ENCODE results near the gene SPINT1.

The SPINT1 gene

GRCh38 chr15:40843885-40844695 lies at the start of gene SPINT1:
Gene SPINT1 (plus strand): TSS chr15:40844048. CDS start chr15:40844555, 507 bp downstream.
- H3K36me3 ChIP-seq (ENCODE audit: insufficient read depth, low read length): no peaks in the 10 kb centered on the region
- peak within 1 kb of the TSS; percentile 78 for H3K4me3 ChIP-seq
- no peaks in the 10 kb centered on the region for H3K9me3 ChIP-seq (ENCODE audit: low read depth, low read length)
- H3K27ac ChIP-seq: no peak within 1 kb of the TSS
- H3K9ac ChIP-seq (ENCODE audit: insufficient read length): peak within 1 kb of the TSS; percentile 10
- no peak for DNase-seq (ENCODE audit: low read depth, low spot score)
- TF ChIP-seq FOXP2 (optimal IDR thresholded peaks at IDR 0.05; ENCODE audit: control extremely low read depth, extremely low read length, insufficient read depth) (no peak), EZH2 (IDR thresholded peaks at IDR 0.05) (no peak), POLR2AphosphoS5 (IDR thresholded peaks at IDR 0.05; ENCODE audit: borderline replicate concordance, low read depth, low read length) (no peak)

- Histone ChIP-seq H3K27ac (0 out of 2 replicates have a peak overlapping the region, but pooled peaks have one; percentile 26), H3K9ac (ENCODE audit: insufficient read length) (no peak overlapping the region), H3K36me3 (ENCODE audit: insufficient read depth, low read length) (0 out of 2 replicates have a peak, but pooled peaks cover 5% of the 10 kb centered on the region), H3K4me3 (no peak overlapping the region), H3K9me3 (ENCODE audit: low read depth, low read length) (no peaks in the 10 kb centered on the region)
- no peak for TF ChIP-seq FOXP2 (optimal IDR thresholded peaks at IDR 0.05; ENCODE audit: control extremely low read depth, extremely low read length, insufficient read depth)
- no peak for TF ChIP-seq EZH2 (IDR thresholded peaks at IDR 0.05)
- TF ChIP-seq POLR2AphosphoS5 (IDR thresholded peaks at IDR 0.05; ENCODE audit: borderline replicate concordance, low read depth, low read length): no peak
- no peak for DNase-seq (ENCODE audit: low read depth, low spot score)
Measured at GRCh38 chr15:40796041-40796440, 47.8 kb upstream of the SPINT1 start.

GRCh38 chr15:40796512-40796911 lies 47.3 kb upstream of the SPINT1 start:
- 0 out of 2 replicates have a peak, but pooled peaks cover 5% of the 10 kb centered on the region for H3K36me3 ChIP-seq (ENCODE audit: insufficient read depth, low read length)
- no peak for DNase-seq (ENCODE audit: low read depth, low spot score)
- H3K9me3 ChIP-seq (ENCODE audit: low read depth, low read length): no peaks in the 10 kb centered on the region
- H3K9ac ChIP-seq (ENCODE audit: insufficient read length): no peak overlapping the region
- H3K4me3 ChIP-seq: no peak overlapping the region
- H3K27ac ChIP-seq: 0 out of 2 replicates have a peak overlapping the region, but pooled peaks have one; percentile 26
- TF ChIP-seq POLR2AphosphoS5 (IDR thresholded peaks at IDR 0.05; ENCODE audit: borderline replicate concordance, low read depth, low read length) (no peak), EZH2 (IDR thresholded peaks at IDR 0.05) (no peak), FOXP2 (optimal IDR thresholded peaks at IDR 0.05; ENCODE audit: control extremely low read depth, extremely low read length, insufficient read depth) (no peak)

- Histone ChIP-seq H3K36me3 (ENCODE audit: insufficient read depth, low read length) (no peaks in the 10 kb centered on the region), H3K4me3 (no peak overlapping the region)
Measured at GRCh38 chr15:40799523-40799922, 44.3 kb upstream of the SPINT1 start.

GRCh38 chr15:40803076-40803475 lies 40.8 kb upstream of the SPINT1 start:
- no peak overlapping the region for H3K4me3 ChIP-seq
- no peak overlapping the region for H3K27ac ChIP-seq
- no peak for DNase-seq (ENCODE audit: low read depth, low spot score)
- H3K9me3 ChIP-seq (ENCODE audit: low read depth, low read length): no peaks in the 10 kb centered on the region
- TF ChIP-seq EZH2 (IDR thresholded peaks at IDR 0.05): no peak
- no peaks in the 10 kb centered on the region for H3K36me3 ChIP-seq (ENCODE audit: insufficient read depth, low read length)
- no peak overlapping the region for H3K9ac ChIP-seq (ENCODE audit: insufficient read length)

More at GRCh38 chr15:40799523-40799922, 44.3 kb upstream of the SPINT1 start:
- no peak for DNase-seq (ENCODE audit: low read depth, low spot score)
- Histone ChIP-seq H3K27ac (no peak overlapping the region), H3K9ac (ENCODE audit: insufficient read length) (no peak overlapping the region), H3K9me3 (ENCODE audit: low read depth, low read length) (no peaks in the 10 kb centered on the region)
- TF ChIP-seq POLR2AphosphoS5 (IDR thresholded peaks at IDR 0.05; ENCODE audit: borderline replicate concordance, low read depth, low read length) (no peak), FOXP2 (optimal IDR thresholded peaks at IDR 0.05; ENCODE audit: control extremely low read depth, extremely low read length, insufficient read depth) (no peak), EZH2 (IDR thresholded peaks at IDR 0.05) (no peak)

- H3K9me3 ChIP-seq (ENCODE audit: low read depth, low read length): no peaks in the 10 kb centered on the region
- H3K27ac ChIP-seq: no peak overlapping the region
- TF ChIP-seq FOXP2 (optimal IDR thresholded peaks at IDR 0.05; ENCODE audit: control extremely low read depth, extremely low read length, insufficient read depth) (no peak), POLR2AphosphoS5 (IDR thresholded peaks at IDR 0.05; ENCODE audit: borderline replicate concordance, low read depth, low read length) (no peak)
- H3K9ac ChIP-seq (ENCODE audit: insufficient read length): no peak overlapping the region
- no peaks in the 10 kb centered on the region for H3K36me3 ChIP-seq (ENCODE audit: insufficient read depth, low read length)
- DNase-seq (ENCODE audit: low read depth, low spot score): no peak
- no peak overlapping the region for H3K4me3 ChIP-seq
Measured at GRCh38 chr15:40803688-40804087, 40.2 kb upstream of the SPINT1 start.

GRCh38 chr15:40806672-40807027 lies 37.2 kb upstream of the SPINT1 start:
- H3K9me3 ChIP-seq (ENCODE audit: low read depth, low read length): no peaks in the 10 kb centered on the region
- H3K9ac ChIP-seq (ENCODE audit: insufficient read length): peak overlapping the region; percentile 88
- peak overlapping the region; percentile 99 for H3K4me3 ChIP-seq
- H3K36me3 ChIP-seq (ENCODE audit: insufficient read depth, low read length): no peaks in the 10 kb centered on the region
- DNase-seq (ENCODE audit: low read depth, low spot score): no peak
- H3K27ac ChIP-seq: peak overlapping the region; percentile 69; the same call in 1 of the 2 replicates
- TF ChIP-seq POLR2AphosphoS5 (IDR thresholded peaks at IDR 0.05; ENCODE audit: borderline replicate concordance, low read depth, low read length) (no peak), EZH2 (IDR thresholded peaks at IDR 0.05) (no peak), FOXP2 (optimal IDR thresholded peaks at IDR 0.05; ENCODE audit: control extremely low read depth, extremely low read length, insufficient read depth) (no peak)

- peak within 1 kb of the TSS; percentile 72; the same call in 1 of the 2 replicates for H3K27ac ChIP-seq
- H3K4me3 ChIP-seq: peak within 1 kb of the TSS; percentile 99
- DNase-seq (ENCODE audit: low read depth, low spot score): peak; percentile 94
- no peaks in the 10 kb centered on the region for H3K36me3 ChIP-seq (ENCODE audit: insufficient read depth, low read length)
- H3K9me3 ChIP-seq (ENCODE audit: low read depth, low read length): no peaks in the 10 kb centered on the region
- peak within 1 kb of the TSS; percentile 88 for H3K9ac ChIP-seq (ENCODE audit: insufficient read length)
- TF ChIP-seq FOXP2 (optimal IDR thresholded peaks at IDR 0.05; ENCODE audit: control extremely low read depth, extremely low read length, insufficient read depth): no peak
- TF ChIP-seq EZH2 (IDR thresholded peaks at IDR 0.05): no peak
- TF ChIP-seq POLR2AphosphoS5 (IDR thresholded peaks at IDR 0.05; ENCODE audit: borderline replicate concordance, low read depth, low read length): peak; percentile 78
Measured at GRCh38 chr15:40807028-40807887, 36.6 kb upstream of the SPINT1 start, which contains the start of the genes DNAJC17 and ZFYVE19. Gene DNAJC17 (minus strand): TSS chr15:40807473. CDS start chr15:40807446, 27 bp downstream. Gene ZFYVE19 (plus strand): TSS chr15:40807089. CDS start chr15:40807590, 501 bp downstream.
